Parathyroid adenoma (tissue), 2 donors: ENCODE results near the gene NHLH1.

Experiments used
- H2AFZ ChIP-seq: fragments of 300-600 bp; sonication (generic); one replicate; pipeline ENCODE4 v1.7.0; 2017; ENCODE audit warnings: antibody characterized with exemption, mild to moderate bottlenecking
- H3K27ac ChIP-seq: fragments of 300-600 bp; sonication (generic); one replicate; pipeline ENCODE4 v1.7.0; 2017
- H3K27me3 ChIP-seq: fragments of 300-600 bp; sonication (generic); one replicate; pipeline ENCODE4 v1.7.0; 2017; ENCODE audit warnings: low read length; ENCODE audit not compliant: control insufficient read depth, insufficient read depth
- H3K36me3 ChIP-seq: fragments of 300-600 bp; sonication (generic); one replicate; pipeline ENCODE4 v1.7.0; 2017; ENCODE audit warnings: low read length; ENCODE audit not compliant: control insufficient read depth, insufficient read depth
- H3K4me1 ChIP-seq: fragments of 300-600 bp; sonication (generic); one replicate; pipeline ENCODE4 v1.7.0; 2017; ENCODE audit warnings: control low read depth
- H3K4me2 ChIP-seq: fragments of 300-600 bp; sonication (generic); one replicate; pipeline ENCODE4 v1.7.0; 2017; ENCODE audit warnings: low read length
- H3K4me3 ChIP-seq: fragments of 300-600 bp; sonication (generic); one replicate; pipeline ENCODE4 v1.7.0; 2017; ENCODE audit warnings: low read depth, low read length
- H3K79me2 ChIP-seq: fragments of 300-600 bp; sonication (generic); one replicate; pipeline ENCODE4 v1.7.0; 2017; ENCODE audit warnings: control low read depth
- H3K9ac ChIP-seq: fragments of 300-600 bp; sonication (generic); one replicate; pipeline ENCODE4 v1.7.0; 2017; ENCODE audit warnings: mild to moderate bottlenecking
- H3K9me3 ChIP-seq: fragments of 300-600 bp; sonication (generic); one replicate; pipeline ENCODE4 v1.7.0; 2017; ENCODE audit warnings: low read length; ENCODE audit not compliant: control insufficient read depth
- CTCF ChIP-seq: fragments of 300-600 bp; sonication (generic); IDR thresholded peaks from one replicate; pipeline ENCODE4 v1.7.0; 2017; ENCODE audit warnings: antibody characterized with exemption, mild to moderate bottlenecking
- donor health status: primary hyperparathyroidism.

Gene NHLH1

GRCh38 chr1:160330119-160330518 is 36.8 kb upstream of the NHLH1 start:
- H3K4me2 ChIP-seq: no peak overlapping the region
- TF ChIP-seq CTCF: no peak
- H3K4me1 ChIP-seq: no peaks in the 10 kb centered on the region
- H3K36me3 ChIP-seq: no peaks in the 10 kb centered on the region
- no peaks in the 10 kb centered on the region for H3K9me3 ChIP-seq
- H3K27ac ChIP-seq: no peak overlapping the region
- no peak overlapping the region for H3K9ac ChIP-seq
- no peaks in the 10 kb centered on the region for H3K79me2 ChIP-seq
- H2AFZ ChIP-seq: no peak overlapping the region
- H3K27me3 ChIP-seq: no peaks in the 10 kb centered on the region
- no peak overlapping the region for H3K4me3 ChIP-seq

- no peaks in the 10 kb centered on the region for H3K9me3 ChIP-seq
- no peak overlapping the region for H3K4me2 ChIP-seq
- no peak overlapping the region for H3K27ac ChIP-seq
- no peak for TF ChIP-seq CTCF
- no peaks in the 10 kb centered on the region for H3K27me3 ChIP-seq
- H3K36me3 ChIP-seq: no peaks in the 10 kb centered on the region
- H3K4me3 ChIP-seq: no peak overlapping the region
- H3K79me2 ChIP-seq: no peaks in the 10 kb centered on the region
- no peak overlapping the region for H3K9ac ChIP-seq
- H2AFZ ChIP-seq: no peak overlapping the region
- H3K4me1 ChIP-seq: no peaks in the 10 kb centered on the region
These were observed 34.4 kb upstream of the NHLH1 start for GRCh38 chr1:160332516-160332915.

- H3K27ac ChIP-seq: no peak overlapping the region
- H3K4me2 ChIP-seq: no peak overlapping the region
- peaks cover 8% of the 10 kb centered on the region for H3K79me2 ChIP-seq
- H3K4me3 ChIP-seq: no peak overlapping the region
- no peaks in the 10 kb centered on the region for H3K36me3 ChIP-seq
- no peaks in the 10 kb centered on the region for H3K27me3 ChIP-seq
- no peak for TF ChIP-seq CTCF
- H2AFZ ChIP-seq: no peak overlapping the region
- no peaks in the 10 kb centered on the region for H3K9me3 ChIP-seq
- peaks cover 2% of the 10 kb centered on the region for H3K4me1 ChIP-seq
- no peak overlapping the region for H3K9ac ChIP-seq
These were observed 28.3 kb upstream of the NHLH1 start for GRCh38 chr1:160338580-160338979.

GRCh38 chr1:160340146-160340545 is 26.7 kb upstream of the NHLH1 start:
- Histone ChIP-seq H2AFZ (no peak overlapping the region), H3K9me3 (no peaks in the 10 kb centered on the region), H3K27ac (no peak overlapping the region), H3K36me3 (no peaks in the 10 kb centered on the region), H3K27me3 (no peaks in the 10 kb centered on the region), H3K9ac (no peak overlapping the region), H3K4me1 (peaks cover 2% of the 10 kb centered on the region), H3K4me2 (no peak overlapping the region), H3K4me3 (no peak overlapping the region), H3K79me2 (peaks cover 8% of the 10 kb centered on the region)
- TF ChIP-seq CTCF: no peak

GRCh38 chr1:160340866-160341265 is 26.0 kb upstream of the NHLH1 start:
- H3K79me2 ChIP-seq: peaks cover 11% of the 10 kb centered on the region
- H3K4me1 ChIP-seq: peaks cover 2% of the 10 kb centered on the region
- H3K27me3 ChIP-seq: no peaks in the 10 kb centered on the region
- H2AFZ ChIP-seq: no peak overlapping the region
- H3K9me3 ChIP-seq: no peaks in the 10 kb centered on the region
- H3K9ac ChIP-seq: no peak overlapping the region
- no peaks in the 10 kb centered on the region for H3K36me3 ChIP-seq
- TF ChIP-seq CTCF: no peak
- H3K27ac ChIP-seq: no peak overlapping the region
- no peak overlapping the region for H3K4me2 ChIP-seq
- H3K4me3 ChIP-seq: peak overlapping the region; percentile 7
